ENCODE data around the gene SAMMSON.

SAMMSON gene

DNA sequence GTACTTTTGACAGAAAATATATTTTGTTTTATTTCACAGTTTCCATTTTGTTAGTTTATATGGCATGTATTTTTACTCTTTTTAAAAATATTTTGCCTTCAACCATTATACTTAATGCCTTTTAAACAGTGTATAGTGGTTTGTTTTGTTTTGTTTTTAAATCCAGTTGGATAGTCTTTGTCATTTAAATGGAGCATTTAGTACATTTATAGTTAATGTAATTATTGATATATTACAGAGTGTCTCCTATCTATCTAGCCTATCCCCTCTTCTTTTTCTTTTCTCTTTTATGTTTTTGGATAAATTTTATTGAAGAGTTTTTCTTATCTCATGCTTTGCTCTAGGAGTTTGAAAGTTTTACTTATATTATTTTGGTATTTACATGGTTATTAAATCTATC, 3.6 kb downstream of the SAMMSON start:
- TF ChIP-seq, protein P1, sequence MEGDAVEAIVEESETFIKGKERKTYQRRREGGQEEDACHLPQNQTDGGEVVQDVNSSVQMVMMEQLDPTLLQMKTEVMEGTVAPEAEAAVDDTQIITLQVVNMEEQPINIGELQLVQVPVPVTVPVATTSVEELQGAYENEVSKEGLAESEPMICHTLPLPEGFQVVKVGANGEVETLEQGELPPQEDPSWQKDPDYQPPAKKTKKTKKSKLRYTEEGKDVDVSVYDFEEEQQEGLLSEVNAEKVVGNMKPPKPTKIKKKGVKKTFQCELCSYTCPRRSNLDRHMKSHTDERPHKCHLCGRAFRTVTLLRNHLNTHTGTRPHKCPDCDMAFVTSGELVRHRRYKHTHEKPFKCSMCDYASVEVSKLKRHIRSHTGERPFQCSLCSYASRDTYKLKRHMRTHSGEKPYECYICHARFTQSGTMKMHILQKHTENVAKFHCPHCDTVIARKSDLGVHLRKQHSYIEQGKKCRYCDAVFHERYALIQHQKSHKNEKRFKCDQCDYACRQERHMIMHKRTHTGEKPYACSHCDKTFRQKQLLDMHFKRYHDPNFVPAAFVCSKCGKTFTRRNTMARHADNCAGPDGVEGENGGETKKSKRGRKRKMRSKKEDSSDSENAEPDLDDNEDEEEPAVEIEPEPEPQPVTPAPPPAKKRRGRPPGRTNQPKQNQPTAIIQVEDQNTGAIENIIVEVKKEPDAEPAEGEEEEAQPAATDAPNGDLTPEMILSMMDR (IDR thresholded peaks at IDR 0.05): no peak
- H3K27me3 ChIP-seq (ENCODE audit: control insufficient read depth, insufficient read depth, low read length): no peaks in the 10 kb centered on the region
- H3K9me3 ChIP-seq (ENCODE audit: control insufficient read depth, low read length): no peaks in the 10 kb centered on the region
- H3K36me3 ChIP-seq (ENCODE audit: control insufficient read depth, insufficient read depth, low read length): no peaks in the 10 kb centered on the region
- H3K4me1 ChIP-seq: no peaks in the 10 kb centered on the region
- no peak overlapping the region for H2AFZ ChIP-seq
- no peak overlapping the region for H3K4me2 ChIP-seq (ENCODE audit: low read length)
- H3K4me3 ChIP-seq (ENCODE audit: low read depth, low read length): no peak overlapping the region
- no peaks in the 10 kb centered on the region for H3K79me2 ChIP-seq
- H3K9ac ChIP-seq: no peak overlapping the region
- no peak overlapping the region for H3K27ac ChIP-seq

GRCh38 chr3:70006089-70006488, 6.6 kb downstream of the SAMMSON start:
- TF ChIP-seq, protein P1 (IDR thresholded peaks at IDR 0.05): no peak
- Histone ChIP-seq H3K27ac (no peak overlapping the region), H3K4me2 (ENCODE audit: low read length) (no peak overlapping the region), H3K9me3 (ENCODE audit: control insufficient read depth, low read length) (no peaks in the 10 kb centered on the region), H3K4me1 (no peaks in the 10 kb centered on the region), H3K79me2 (no peaks in the 10 kb centered on the region), H3K36me3 (ENCODE audit: control insufficient read depth, insufficient read depth, low read length) (no peaks in the 10 kb centered on the region), H2AFZ (no peak overlapping the region), H3K27me3 (ENCODE audit: control insufficient read depth, insufficient read depth, low read length) (no peaks in the 10 kb centered on the region), H3K9ac (no peak overlapping the region), H3K4me3 (ENCODE audit: low read depth, low read length) (no peak overlapping the region)

GRCh38 chr3:70010346-70010745, 10.8 kb downstream of the SAMMSON start:
- H3K79me2 ChIP-seq: no peaks in the 10 kb centered on the region
- no peak overlapping the region for H3K4me3 ChIP-seq (ENCODE audit: low read depth, low read length)
- H3K9ac ChIP-seq: no peak overlapping the region
- no peaks in the 10 kb centered on the region for H3K4me1 ChIP-seq
- no peaks in the 10 kb centered on the region for H3K36me3 ChIP-seq (ENCODE audit: control insufficient read depth, insufficient read depth, low read length)
- H3K27me3 ChIP-seq (ENCODE audit: control insufficient read depth, insufficient read depth, low read length): no peaks in the 10 kb centered on the region
- TF ChIP-seq, protein P1 (IDR thresholded peaks at IDR 0.05): no peak
- no peak overlapping the region for H3K27ac ChIP-seq
- no peaks in the 10 kb centered on the region for H3K9me3 ChIP-seq (ENCODE audit: control insufficient read depth, low read length)
- H2AFZ ChIP-seq: no peak overlapping the region
- H3K4me2 ChIP-seq (ENCODE audit: low read length): no peak overlapping the region

DNA sequence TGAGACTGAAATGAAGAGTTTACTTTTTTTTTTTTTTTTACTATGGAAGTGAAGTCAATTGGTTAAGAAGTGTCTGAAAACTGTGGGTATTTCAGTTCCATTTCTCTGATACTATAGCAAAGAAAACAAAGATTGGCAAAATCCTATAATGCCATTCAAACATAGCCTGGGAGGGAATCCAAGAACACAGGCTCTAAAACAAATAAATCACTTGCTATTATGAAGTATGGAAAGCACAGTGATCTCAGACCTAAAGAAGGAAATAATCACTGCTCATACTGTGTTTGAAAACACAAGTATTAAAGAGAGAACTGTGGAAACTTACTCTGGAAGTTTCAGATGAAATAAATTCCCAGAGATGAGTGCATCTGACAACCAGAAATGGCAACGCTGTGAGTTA, 12.0 kb downstream of the SAMMSON start:
- no peak overlapping the region for H3K4me2 ChIP-seq (ENCODE audit: low read length)
- H3K9ac ChIP-seq: no peak overlapping the region
- no peak overlapping the region for H3K27ac ChIP-seq

More for the DNA sequence above, 12.0 kb downstream of the SAMMSON start:
- H3K4me1 ChIP-seq: no peaks in the 10 kb centered on the region
- no peaks in the 10 kb centered on the region for H3K9me3 ChIP-seq (ENCODE audit: control insufficient read depth, low read length)
- no peak overlapping the region for H3K4me3 ChIP-seq (ENCODE audit: low read depth, low read length)
- TF ChIP-seq, protein P1 (IDR thresholded peaks at IDR 0.05): no peak
- no peaks in the 10 kb centered on the region for H3K27me3 ChIP-seq (ENCODE audit: control insufficient read depth, insufficient read depth, low read length)
- no peak overlapping the region for H2AFZ ChIP-seq
- H3K36me3 ChIP-seq (ENCODE audit: control insufficient read depth, insufficient read depth, low read length): no peaks in the 10 kb centered on the region
- no peaks in the 10 kb centered on the region for H3K79me2 ChIP-seq

All from parathyroid adenoma (tissue), 2 donors.